Measurements from ENCODE around the gene CHCHD3. TPM values are rescaled to one million over a fixed set of nuclear protein-coding genes. Genes with fewer than 3 reads are reported as not detected.

Gene CHCHD3
- total RNA-seq, 6 experiments from 2014 or later: 16.5 to 42.6 (median 21.6) TPM

- Histone ChIP-seq H3K4me3 (no peak overlapping the region), H3K9me3 (no peaks in the 10 kb centered on the region), H3K27me3 (no peaks in the 10 kb centered on the region), H3K4me1 (no peaks in the 10 kb centered on the region), H3K27ac (no peak overlapping the region), H3K36me3 (no peaks in the 10 kb centered on the region)
- 96% methylated on average over 7 of the region's 7 CpGs for WGBS (ENCODE audit: insufficient coverage, low coverage, low lambda C conversion rate, missing lambda C conversion rate)
- DNase-seq: no peak
- TF ChIP-seq, protein P1, sequence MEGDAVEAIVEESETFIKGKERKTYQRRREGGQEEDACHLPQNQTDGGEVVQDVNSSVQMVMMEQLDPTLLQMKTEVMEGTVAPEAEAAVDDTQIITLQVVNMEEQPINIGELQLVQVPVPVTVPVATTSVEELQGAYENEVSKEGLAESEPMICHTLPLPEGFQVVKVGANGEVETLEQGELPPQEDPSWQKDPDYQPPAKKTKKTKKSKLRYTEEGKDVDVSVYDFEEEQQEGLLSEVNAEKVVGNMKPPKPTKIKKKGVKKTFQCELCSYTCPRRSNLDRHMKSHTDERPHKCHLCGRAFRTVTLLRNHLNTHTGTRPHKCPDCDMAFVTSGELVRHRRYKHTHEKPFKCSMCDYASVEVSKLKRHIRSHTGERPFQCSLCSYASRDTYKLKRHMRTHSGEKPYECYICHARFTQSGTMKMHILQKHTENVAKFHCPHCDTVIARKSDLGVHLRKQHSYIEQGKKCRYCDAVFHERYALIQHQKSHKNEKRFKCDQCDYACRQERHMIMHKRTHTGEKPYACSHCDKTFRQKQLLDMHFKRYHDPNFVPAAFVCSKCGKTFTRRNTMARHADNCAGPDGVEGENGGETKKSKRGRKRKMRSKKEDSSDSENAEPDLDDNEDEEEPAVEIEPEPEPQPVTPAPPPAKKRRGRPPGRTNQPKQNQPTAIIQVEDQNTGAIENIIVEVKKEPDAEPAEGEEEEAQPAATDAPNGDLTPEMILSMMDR (IDR thresholded peaks at IDR 0.05): no peak
- no peak for TF ChIP-seq POLR2A (IDR thresholded peaks at IDR 0.05)
- intact Hi-C loops (cut with DNase I): no loop called here
- no peak for ATAC-seq
Observed at GRCh38 chr7:132879579-132879978, 202.3 kb downstream of the CHCHD3 start.

DNA sequence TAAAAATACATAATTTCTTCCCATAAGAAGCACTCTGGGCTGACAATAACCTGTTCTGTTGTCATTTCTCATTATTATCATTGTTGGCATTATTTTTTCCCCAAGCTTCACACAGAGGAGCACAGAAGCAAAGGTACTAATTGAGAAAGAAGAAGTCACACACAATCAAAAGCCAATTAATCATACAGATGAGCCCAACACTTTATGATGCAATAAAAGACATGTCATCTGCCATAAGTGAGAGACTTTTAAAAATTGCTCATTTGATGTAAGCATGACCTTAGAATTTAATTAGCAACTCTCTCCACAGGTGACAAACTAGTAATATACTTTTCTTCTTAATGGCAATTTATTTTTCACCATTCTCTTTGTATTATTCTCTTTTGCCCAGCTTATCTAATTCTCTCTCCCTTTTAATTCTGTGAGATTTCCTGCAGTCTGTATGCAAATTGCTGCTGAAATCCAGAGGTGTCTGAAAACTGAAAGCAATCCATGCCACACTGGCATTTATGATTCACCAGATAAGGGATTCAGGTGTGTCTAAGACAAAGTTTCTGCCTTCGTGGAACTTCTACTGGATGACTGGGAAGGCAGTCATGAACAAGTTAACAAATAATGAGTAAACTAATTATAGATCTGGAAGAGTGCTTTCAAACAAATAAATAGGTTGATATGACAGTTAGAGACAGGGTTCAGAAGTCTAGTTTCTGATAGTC lies 203.5 kb downstream of the CHCHD3 start:
- Histone ChIP-seq H3K36me3 (no peaks in the 10 kb centered on the region), H3K4me1 (no peaks in the 10 kb centered on the region), H3K27me3 (no peaks in the 10 kb centered on the region), H3K9me3 (no peaks in the 10 kb centered on the region), H3K4me3 (no peak overlapping the region), H3K27ac (no peak overlapping the region)
- 92% methylated on average over 1 of the region's 1 CpG for WGBS (ENCODE audit: insufficient coverage, low coverage, low lambda C conversion rate, missing lambda C conversion rate)
- DNase-seq: no peak
- TF ChIP-seq, protein P1 (IDR thresholded peaks at IDR 0.05): no peak
- TF ChIP-seq POLR2A (IDR thresholded peaks at IDR 0.05): no peak
- intact Hi-C loops (cut with DNase I): no loop called here
- no peak for ATAC-seq

DNA sequence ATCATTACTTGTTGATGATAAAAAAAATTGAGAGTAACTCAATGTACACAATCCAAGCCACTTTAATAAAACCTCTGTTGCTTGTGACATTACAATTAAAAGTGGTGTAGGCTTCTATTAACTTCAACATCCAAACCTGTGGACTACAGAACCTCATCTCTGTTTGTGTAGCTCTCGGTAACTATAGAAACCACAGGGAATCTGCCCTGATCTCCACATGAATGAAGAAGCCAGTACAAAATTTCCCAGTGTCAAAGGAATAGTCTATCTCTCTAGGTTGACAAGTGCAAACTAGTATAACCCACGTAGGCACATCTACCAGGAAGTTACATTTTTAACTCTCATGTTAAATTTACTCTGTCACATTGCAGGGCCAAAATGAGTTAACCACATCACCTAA lies 204.3 kb downstream of the CHCHD3 start:
- 95% methylated on average over 2 of the region's 2 CpGs for WGBS (ENCODE audit: insufficient coverage, low coverage, low lambda C conversion rate, missing lambda C conversion rate)
- ATAC-seq: no peak
- Histone ChIP-seq H3K27me3 (no peaks in the 10 kb centered on the region), H3K4me1 (no peaks in the 10 kb centered on the region), H3K9me3 (no peaks in the 10 kb centered on the region), H3K27ac (no peak overlapping the region), H3K36me3 (no peaks in the 10 kb centered on the region), H3K4me3 (no peak overlapping the region)
- DNase-seq: no peak
- no peak for TF ChIP-seq POLR2A (IDR thresholded peaks at IDR 0.05)
- TF ChIP-seq, protein P1 (IDR thresholded peaks at IDR 0.05): no peak
- intact Hi-C loops (cut with DNase I): no loop called here

DNA sequence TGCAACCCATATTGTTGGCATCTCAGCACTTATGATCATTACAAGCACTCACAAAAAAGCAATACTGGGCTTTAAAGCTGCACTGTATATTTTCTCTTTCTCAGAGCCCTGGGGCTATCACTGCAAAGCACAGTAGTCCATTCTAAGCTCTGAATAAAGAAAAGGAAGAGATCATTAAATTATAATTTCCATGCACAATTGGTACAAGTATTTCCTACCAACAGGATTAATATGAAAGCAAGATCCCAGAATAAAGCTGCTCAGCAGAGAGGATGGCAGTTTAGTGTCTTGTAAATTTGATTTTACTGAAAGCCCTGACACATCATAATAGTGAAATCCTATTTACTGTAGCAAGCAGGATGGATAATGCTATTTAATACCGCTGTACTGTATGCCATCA lies 205.3 kb downstream of the CHCHD3 start:
- no peak for DNase-seq
- WGBS (ENCODE audit: insufficient coverage, low coverage, low lambda C conversion rate, missing lambda C conversion rate): 70% methylated on average over 1 of the region's 1 CpG
- Histone ChIP-seq H3K4me3 (no peak overlapping the region), H3K27me3 (no peaks in the 10 kb centered on the region), H3K9me3 (no peaks in the 10 kb centered on the region), H3K27ac (no peak overlapping the region), H3K36me3 (no peaks in the 10 kb centered on the region), H3K4me1 (no peaks in the 10 kb centered on the region)
- ATAC-seq: no peak
- intact Hi-C loops (cut with DNase I): no loop called here
- TF ChIP-seq, protein P1 (IDR thresholded peaks at IDR 0.05): no peak
- no peak for TF ChIP-seq POLR2A (IDR thresholded peaks at IDR 0.05)

All from right lobe of liver (tissue), 6 donors.